HG02798 (cell line): ENCODE results near the gene NPPB.

Source experiments
- ATAC-seq: cut with Tn5 transposase; IDR thresholded peaks from one replicate; pipeline ENCODE4 v1.9.1; 2021; ENCODE audit warnings: mild to moderate bottlenecking; ENCODE audit not compliant: unreplicated experiment, poor library complexity

Gene NPPB

GRCh38 chr1:11858968-11859871, 475 bp upstream of the NPPB start:
- no peak for ATAC-seq

- no peak for ATAC-seq
Measured at GRCh38 chr1:11858158-11858557, 587 bp downstream of the NPPB start.

- no peak for ATAC-seq
Measured at GRCh38 chr1:11857164-11857851, 1.4 kb downstream of the NPPB start.

DNA sequence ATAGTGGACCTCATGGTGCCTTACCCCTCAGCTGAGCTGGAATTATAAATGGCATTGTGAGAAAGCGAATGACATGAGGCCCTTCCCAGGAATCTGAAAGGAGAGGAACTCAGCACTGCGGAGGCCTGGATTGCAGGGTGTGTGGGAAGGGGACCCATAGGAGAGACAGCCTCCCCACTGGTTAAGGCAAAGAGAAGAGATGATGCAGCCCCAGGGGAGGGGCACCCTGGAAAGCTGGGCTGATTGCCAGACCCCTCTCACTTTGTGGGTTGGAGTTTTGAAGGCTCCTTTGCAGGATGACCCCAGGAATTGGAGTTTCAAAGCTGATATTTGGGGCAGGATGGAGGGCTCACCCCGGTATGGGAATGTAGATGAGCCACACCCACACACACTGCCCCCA, 2.0 kb downstream of the NPPB start:
- ATAC-seq, result no peak

DNA sequence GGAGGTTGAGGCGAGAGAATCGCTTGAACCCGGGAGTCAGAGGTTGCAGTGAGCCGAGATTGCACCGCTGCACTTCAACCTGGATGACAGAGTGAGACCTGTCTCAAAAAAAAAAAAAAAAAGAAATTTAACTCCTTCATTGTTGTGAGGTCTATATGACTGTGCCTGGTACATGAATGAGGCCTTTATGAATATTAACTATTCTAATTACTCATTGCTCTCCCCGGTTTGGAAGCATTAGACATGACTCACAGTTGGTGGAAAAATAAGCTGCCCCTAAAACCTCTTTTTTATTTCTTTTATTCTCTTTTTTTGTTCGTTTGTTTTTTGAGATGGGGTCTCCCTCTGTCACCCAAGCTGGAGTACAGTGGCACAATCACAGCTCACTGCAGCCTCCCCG, 3.3 kb downstream of the NPPB start:
- ATAC-seq, result no peak

- no peak for ATAC-seq
Measured at GRCh38 chr1:11854519-11854918, 4.2 kb downstream of the NPPB start.

DNA sequence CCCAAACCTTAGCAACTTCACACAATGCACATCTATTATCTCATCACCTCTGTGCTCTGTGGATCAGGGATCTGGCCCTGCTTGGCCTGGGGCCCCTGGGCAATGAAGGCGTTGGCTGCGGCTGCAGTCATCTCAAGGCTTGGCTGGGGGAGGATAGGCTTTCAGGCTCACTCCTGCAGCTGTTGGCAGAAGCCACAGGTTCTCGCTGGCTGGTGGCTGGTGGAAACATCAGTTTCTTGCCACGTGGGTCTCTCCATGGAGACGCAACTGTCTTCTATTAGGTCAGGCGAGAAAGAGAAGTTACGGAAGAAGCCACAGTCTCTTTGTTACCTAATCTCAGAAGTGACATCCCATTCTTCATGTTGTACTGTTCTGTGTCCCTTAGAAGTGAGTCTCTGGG, 7.6 kb downstream of the NPPB start:
- no peak for ATAC-seq

DNA sequence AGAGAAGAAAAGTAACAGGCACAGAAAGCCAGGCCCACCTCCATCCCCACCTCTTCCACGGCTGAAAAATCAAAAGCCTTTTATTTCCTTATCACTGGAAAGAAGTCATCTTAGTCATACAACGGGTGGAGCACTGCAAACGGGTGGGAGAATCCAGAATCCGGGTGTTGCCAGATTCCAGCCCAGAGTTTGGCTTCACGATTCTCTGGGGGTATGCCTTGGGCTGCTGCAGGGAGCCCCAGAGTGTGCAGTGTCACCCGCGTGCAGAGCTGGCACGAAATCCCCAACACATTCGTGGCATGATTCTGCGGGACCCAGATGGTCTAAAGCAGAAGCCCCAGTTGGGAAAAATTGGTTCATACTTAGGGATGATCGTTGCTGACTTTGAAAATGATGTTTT, 8.6 kb downstream of the NPPB start:
- ATAC-seq, result no peak

GRCh38 chr1:11848373-11848700, 10.4 kb downstream of the NPPB start:
- no peak for ATAC-seq

GRCh38 chr1:11847667-11848372, 10.9 kb downstream of the NPPB start, which contains the start of gene NPPA:
TSS of gene NPPA (minus strand) at chr1:11847783. CDS start at chr1:11847684, 99 bp downstream.
- no peak for ATAC-seq

- no peak for ATAC-seq
Measured at GRCh38 chr1:11845641-11846335, 13.0 kb downstream of the NPPB start.

GRCh38 chr1:11842154-11843041, 16.3 kb downstream of the NPPB start:
- ATAC-seq, result no peak

DNA sequence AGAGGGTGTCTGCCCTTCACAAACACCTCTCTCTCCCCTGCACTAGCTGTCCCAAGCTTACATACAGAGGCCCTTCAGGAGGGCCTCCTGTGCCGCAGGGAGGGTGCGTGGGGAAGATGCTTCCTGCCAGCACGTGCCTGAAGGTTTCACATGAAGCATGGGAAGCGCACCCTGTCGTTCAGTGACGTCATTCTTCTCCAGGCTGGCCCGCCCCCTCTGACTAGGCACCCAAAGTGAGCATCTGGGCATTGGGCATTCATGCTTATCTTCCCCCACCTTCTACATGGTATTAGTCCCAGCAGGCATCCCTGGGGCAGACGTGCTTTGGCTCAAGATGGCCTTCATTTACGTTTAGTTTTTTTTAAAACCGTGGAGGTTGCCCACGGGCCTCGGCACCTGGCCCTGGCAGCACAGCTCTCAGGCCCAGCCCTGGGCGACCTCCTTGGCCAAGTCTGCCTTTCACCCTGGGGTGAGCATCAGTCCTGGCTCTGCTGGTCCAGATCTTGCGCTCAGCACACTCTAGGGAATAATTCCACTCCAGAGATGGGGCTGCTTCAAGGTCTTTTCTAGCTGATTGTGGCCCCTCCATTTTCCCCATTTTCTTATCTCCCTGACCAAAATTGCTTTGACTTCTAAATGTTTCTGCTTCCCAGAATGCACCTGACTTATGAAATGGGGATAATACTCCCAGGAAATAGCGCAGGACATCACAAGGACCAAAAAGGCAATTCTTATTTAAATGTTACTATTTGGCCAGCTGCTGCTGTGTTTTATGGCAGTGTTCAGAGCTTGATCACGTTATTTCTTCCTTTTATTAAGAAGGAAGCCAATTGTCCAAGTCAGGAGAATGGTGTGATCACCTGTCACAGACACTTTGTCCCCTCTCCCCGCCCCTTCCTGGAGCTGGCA, 17.2 kb downstream of the NPPB start:
- no peak for ATAC-seq

DNA sequence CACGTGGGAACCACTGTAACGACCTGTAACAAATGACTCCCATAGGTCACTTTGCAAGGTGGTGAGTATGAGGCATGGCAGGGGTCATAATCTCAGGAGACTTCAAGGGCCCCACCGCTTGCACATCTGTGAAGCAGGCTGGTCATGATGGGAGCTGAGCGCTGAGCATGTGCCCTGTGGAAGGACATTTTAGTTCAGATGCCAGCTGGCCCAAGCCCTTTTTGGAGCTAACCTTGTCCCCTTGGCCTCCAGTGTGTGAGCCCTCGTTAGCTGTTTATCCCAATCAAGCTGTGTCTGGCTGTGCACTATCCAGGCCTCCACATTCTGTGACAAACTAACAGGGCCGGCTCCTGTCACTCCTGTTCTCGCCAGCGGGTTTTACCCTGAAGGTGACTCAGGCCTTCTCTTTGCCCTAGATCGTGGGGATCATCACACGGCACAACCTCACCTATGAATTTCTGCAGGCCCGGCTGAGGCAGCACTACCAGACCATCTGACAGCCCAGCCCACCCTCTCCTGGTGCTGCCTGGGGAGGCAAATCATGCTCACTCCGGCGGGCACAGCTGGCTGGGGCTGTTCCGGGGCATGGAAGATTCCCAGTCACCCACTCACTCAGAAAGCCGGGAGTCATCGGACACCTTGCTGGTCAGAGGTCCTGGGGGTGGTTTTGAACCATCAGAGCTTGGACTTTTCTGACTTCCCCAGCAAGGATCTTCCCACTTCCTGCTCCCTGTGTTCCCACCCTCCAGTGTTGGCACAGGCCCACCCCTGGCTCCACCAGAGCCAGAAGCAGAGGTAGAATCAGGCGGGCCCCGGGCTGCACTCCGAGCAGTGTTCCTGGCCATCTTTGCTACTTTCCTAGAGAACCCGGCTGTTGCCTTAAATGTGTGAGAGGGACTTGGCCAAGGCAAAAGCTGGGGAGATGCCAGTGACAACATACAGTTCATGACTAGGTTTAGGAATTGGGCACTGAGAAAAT, 18.7 kb downstream of the NPPB start:
- ATAC-seq, result no peak

- ATAC-seq, result no peak
Measured at GRCh38 chr1:11838349-11839272, 20.1 kb downstream of the NPPB start.

DNA sequence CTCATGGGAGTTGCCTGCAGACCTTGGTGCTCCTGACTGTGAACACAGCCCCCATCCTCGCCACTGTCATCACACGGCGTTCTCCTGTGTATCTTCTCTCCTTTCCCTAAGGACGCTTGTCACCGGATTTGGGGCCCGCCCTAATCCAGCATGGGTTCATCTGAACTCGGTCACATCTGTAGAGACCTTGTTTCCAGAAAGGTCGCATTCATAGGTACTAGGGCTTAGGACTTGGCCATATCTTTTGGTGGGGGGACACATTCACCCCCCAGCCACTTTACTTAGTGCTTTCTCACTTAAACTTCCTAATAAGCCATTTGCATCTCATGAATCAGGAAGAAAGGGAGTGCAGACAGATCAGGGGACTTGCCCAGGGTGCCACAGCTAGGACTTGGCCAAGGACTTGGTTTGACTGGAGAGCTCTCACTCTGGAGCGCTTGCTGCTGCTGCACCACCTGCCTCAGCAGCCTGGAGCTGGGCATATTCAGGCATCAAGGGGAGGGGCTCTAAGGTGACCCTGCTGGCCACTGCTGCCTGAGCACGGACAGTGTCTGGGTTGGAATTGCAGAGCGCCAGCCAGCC, 20.9 kb downstream of the NPPB start:
- ATAC-seq, result no peak
